Breast epithelium (tissue), 3 donors: ENCODE data around the gene CFAP20DC.

Source experiments
- POLR2A ChIP-seq: fragments of 450-650 bp; IDR thresholded peaks from one replicate; pipeline ENCODE4 v1.6.1; 2016; ENCODE audit warnings: antibody characterized with exemption, mild to moderate bottlenecking, moderate library complexity
- POLR2AphosphoS5 ChIP-seq, 3 donors: sonication (generic); formaldehyde crosslinking; IDR thresholded peaks; one replicate each; pipeline ENCODE4 v1.6.1; 2017; ENCODE audit warnings: antibody characterized with exemption in 3 of 3
- TF ChIP-seq, protein P1 (sequence below), 3 donors: fragments of 450-650 bp; IDR thresholded peaks; one replicate each; pipeline ENCODE4 v1.5.1; 2016 to 2017; ENCODE audit warnings: antibody characterized with exemption in 3 of 3, mild to moderate bottlenecking in 3 of 3, moderate library complexity in 3 of 3

- TF ChIP-seq POLR2AphosphoS5 (IDR thresholded peaks at IDR 0.05) (no peak), POLR2A (no peak)
- TF ChIP-seq, protein P1, sequence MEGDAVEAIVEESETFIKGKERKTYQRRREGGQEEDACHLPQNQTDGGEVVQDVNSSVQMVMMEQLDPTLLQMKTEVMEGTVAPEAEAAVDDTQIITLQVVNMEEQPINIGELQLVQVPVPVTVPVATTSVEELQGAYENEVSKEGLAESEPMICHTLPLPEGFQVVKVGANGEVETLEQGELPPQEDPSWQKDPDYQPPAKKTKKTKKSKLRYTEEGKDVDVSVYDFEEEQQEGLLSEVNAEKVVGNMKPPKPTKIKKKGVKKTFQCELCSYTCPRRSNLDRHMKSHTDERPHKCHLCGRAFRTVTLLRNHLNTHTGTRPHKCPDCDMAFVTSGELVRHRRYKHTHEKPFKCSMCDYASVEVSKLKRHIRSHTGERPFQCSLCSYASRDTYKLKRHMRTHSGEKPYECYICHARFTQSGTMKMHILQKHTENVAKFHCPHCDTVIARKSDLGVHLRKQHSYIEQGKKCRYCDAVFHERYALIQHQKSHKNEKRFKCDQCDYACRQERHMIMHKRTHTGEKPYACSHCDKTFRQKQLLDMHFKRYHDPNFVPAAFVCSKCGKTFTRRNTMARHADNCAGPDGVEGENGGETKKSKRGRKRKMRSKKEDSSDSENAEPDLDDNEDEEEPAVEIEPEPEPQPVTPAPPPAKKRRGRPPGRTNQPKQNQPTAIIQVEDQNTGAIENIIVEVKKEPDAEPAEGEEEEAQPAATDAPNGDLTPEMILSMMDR (IDR thresholded peaks at IDR 0.05) = no peak
These were observed 264.9 kb downstream of the CFAP20DC start for GRCh38 chr3:58784888-58785287.
